NCI-H2029 (cell line): ENCODE data around the gene SH2D4B.

Source experiments
- DNase-seq: peaks from one replicate; lab custom pipeline; 2025; lab: John Stamatoyannopoulos, UW

SH2D4B gene

GRCh38 chr10:80537736-80538480 is at the start of gene SH2D4B:
SH2D4B (plus strand) TSS chr10:80537902; CDS start chr10:80538332, 430 bp downstream.
- no peak for DNase-seq

GRCh38 chr10:80488539-80489066 is 49.1 kb upstream of the SH2D4B start:
- no peak for DNase-seq

- DNase-seq, result no peak
Measured at GRCh38 chr10:80489371-80490112, 48.2 kb upstream of the SH2D4B start.

GRCh38 chr10:80491251-80492102 is 46.2 kb upstream of the SH2D4B start:
- no peak for DNase-seq

- DNase-seq, result no peak
Measured at GRCh38 chr10:80492848-80493521, 44.7 kb upstream of the SH2D4B start.

- no peak for DNase-seq
Measured at GRCh38 chr10:80493522-80494051, 44.1 kb upstream of the SH2D4B start.

GRCh38 chr10:80496555-80497172 is 41.0 kb upstream of the SH2D4B start:
- no peak for DNase-seq

- no peak for DNase-seq
Measured at GRCh38 chr10:80497187-80498077, 40.3 kb upstream of the SH2D4B start.

- DNase-seq, result no peak
Measured at GRCh38 chr10:80498078-80498832, 39.4 kb upstream of the SH2D4B start.

GRCh38 chr10:80498833-80499741 is 38.6 kb upstream of the SH2D4B start:
- no peak for DNase-seq

GRCh38 chr10:80500572-80501380 is 36.9 kb upstream of the SH2D4B start:
- no peak for DNase-seq

GRCh38 chr10:80501381-80501912 is 36.3 kb upstream of the SH2D4B start:
- no peak for DNase-seq

GRCh38 chr10:80501913-80502521 is 35.7 kb upstream of the SH2D4B start:
- no peak for DNase-seq

- DNase-seq, result no peak
Measured at GRCh38 chr10:80502621-80503583, 34.8 kb upstream of the SH2D4B start.

- DNase-seq, result no peak
Measured at GRCh38 chr10:80503584-80504157, 34.0 kb upstream of the SH2D4B start.
